ENCODE measurements around the gene HSD11B1L. TPM values are rescaled to one million over a fixed set of nuclear protein-coding genes. Genes with fewer than 3 reads are reported as not detected.

HSD11B1L gene
- total and polyA plus RNA-seq, 5 donors: 4.3 to 9.8 (median 7.1) TPM

- H3K27ac ChIP-seq (ENCODE audit: low read length): no peak overlapping the region
- peak; percentile 5 to 10 for ATAC-seq
- H3K27me3 ChIP-seq (ENCODE audit: control insufficient read depth, insufficient read depth): no peaks in the 10 kb centered on the region
- no peak overlapping the region for H3K4me3 ChIP-seq (ENCODE audit: low read length)
- peak in 1 of 3 donors; percentile 59 for DNase-seq
- 85% methylated on average over 26 of the region's 26 CpGs for WGBS
- intact Hi-C loops (cut with DNase I): no loop called here
- no peaks in the 10 kb centered on the region for H3K4me1 ChIP-seq (ENCODE audit: control insufficient read depth, insufficient read depth, low read length)
- no peaks in the 10 kb centered on the region for H3K9me3 ChIP-seq (ENCODE audit: control insufficient read depth, low read length)
Measured at GRCh38 chr19:5666921-5667610, 13.8 kb upstream of the HSD11B1L start.

- no peak for DNase-seq
- Histone ChIP-seq H3K4me3 (ENCODE audit: low read length) (no peak overlapping the region), H3K9me3 (ENCODE audit: control insufficient read depth, low read length) (no peaks in the 10 kb centered on the region), H3K27ac (ENCODE audit: low read length) (no peak overlapping the region), H3K27me3 (ENCODE audit: control insufficient read depth, insufficient read depth) (no peaks in the 10 kb centered on the region), H3K4me1 (ENCODE audit: control insufficient read depth, insufficient read depth, low read length) (no peaks in the 10 kb centered on the region)
- peak in 1 of 2 donors; percentile 7 for ATAC-seq
- intact Hi-C loops (cut with DNase I): no loop called here
- WGBS: 86% methylated on average over 22 of the region's 22 CpGs
Measured at GRCh38 chr19:5667751-5668271, 13.0 kb upstream of the HSD11B1L start.

GRCh38 chr19:5669212-5669611 is 11.6 kb upstream of the HSD11B1L start:
- no peaks in the 10 kb centered on the region for H3K4me1 ChIP-seq (ENCODE audit: control insufficient read depth, insufficient read depth, low read length)
- ATAC-seq (peak in 1 of 2 donors; percentile 9), DNase-seq (no peak)
- 81% methylated on average over 11 of the region's 11 CpGs for WGBS
- intact Hi-C loops (cut with DNase I): no loop called here
- H3K9me3 ChIP-seq (ENCODE audit: control insufficient read depth, low read length): no peaks in the 10 kb centered on the region
- H3K27me3 ChIP-seq (ENCODE audit: control insufficient read depth, insufficient read depth): no peaks in the 10 kb centered on the region
- H3K4me3 ChIP-seq (ENCODE audit: low read length): no peak overlapping the region
- no peak overlapping the region for H3K27ac ChIP-seq (ENCODE audit: low read length)

- H3K27ac ChIP-seq (ENCODE audit: low read length): no peak overlapping the region
- no peak overlapping the region for H3K4me3 ChIP-seq (ENCODE audit: low read length)
- H3K9me3 ChIP-seq (ENCODE audit: control insufficient read depth, low read length): no peaks in the 10 kb centered on the region
- H3K4me1 ChIP-seq (ENCODE audit: control insufficient read depth, insufficient read depth, low read length): peaks cover 4% of the 10 kb centered on the region
- peak in 1 of 3 donors; percentile 2 for DNase-seq
- ATAC-seq: no peak
- H3K27me3 ChIP-seq (ENCODE audit: control insufficient read depth, insufficient read depth): no peaks in the 10 kb centered on the region
- intact Hi-C loops (cut with DNase I): no loop called here
- WGBS: 97% methylated on average over 7 of the region's 7 CpGs
Measured at GRCh38 chr19:5671600-5671999, 9.2 kb upstream of the HSD11B1L start.

DNA sequence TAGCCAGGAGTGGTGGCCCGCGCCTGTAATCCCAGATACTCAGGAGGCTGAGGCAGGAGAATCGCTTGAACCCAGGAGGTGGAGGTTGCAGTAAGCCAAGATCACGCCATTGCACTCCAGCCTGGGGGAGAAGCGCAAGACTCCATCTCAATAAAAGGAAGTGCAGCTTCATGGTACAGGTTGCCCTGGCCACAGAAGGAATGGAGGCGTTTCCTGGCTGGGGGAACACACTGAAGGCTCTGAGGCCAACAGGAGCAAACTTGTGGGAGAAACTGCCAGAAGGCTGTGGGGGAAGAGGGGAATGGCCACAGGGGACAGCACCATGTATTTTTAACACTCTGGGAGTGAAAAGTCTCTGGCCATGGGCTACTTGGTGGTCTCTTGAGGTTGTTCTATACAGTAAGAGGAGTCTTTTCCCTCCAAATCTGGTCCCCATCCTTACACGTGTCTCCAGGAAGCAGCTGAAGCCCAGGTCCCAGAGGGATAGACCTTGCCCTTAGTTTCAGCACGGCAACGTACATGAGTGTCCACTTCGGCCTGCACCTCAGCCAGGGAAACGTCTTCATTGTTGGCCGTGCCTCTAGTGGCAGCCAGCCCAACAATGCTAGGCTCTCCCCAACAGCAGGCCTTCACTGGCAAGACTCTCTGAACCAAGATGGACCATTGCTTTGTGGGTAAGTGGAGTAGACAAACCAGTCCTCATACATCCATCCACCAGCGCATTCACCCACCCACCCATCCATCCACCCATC is 7.9 kb upstream of the HSD11B1L start:
- H3K9me3 ChIP-seq (ENCODE audit: control insufficient read depth, low read length): no peaks in the 10 kb centered on the region
- peak in 2 of 3 donors; percentile 6 to 16 for DNase-seq
- intact Hi-C loops (cut with DNase I): no loop called here
- no peak overlapping the region for H3K27ac ChIP-seq (ENCODE audit: low read length)
- H3K4me3 ChIP-seq (ENCODE audit: low read length): no peak overlapping the region
- H3K4me1 ChIP-seq (ENCODE audit: control insufficient read depth, insufficient read depth, low read length): peaks cover 4% of the 10 kb centered on the region
- 82% methylated on average over 13 of the region's 13 CpGs for WGBS
- no peaks in the 10 kb centered on the region for H3K27me3 ChIP-seq (ENCODE audit: control insufficient read depth, insufficient read depth)
- ATAC-seq: no peak

- DNase-seq: no peak
- no peak overlapping the region for H3K4me3 ChIP-seq (ENCODE audit: low read length)
- H3K9me3 ChIP-seq (ENCODE audit: control insufficient read depth, low read length): no peaks in the 10 kb centered on the region
- intact Hi-C loops (cut with DNase I): no loop called here
- no peak for ATAC-seq
- H3K27ac ChIP-seq (ENCODE audit: low read length): no peak overlapping the region
- H3K27me3 ChIP-seq (ENCODE audit: control insufficient read depth, insufficient read depth): no peaks in the 10 kb centered on the region
- peaks cover 4% of the 10 kb centered on the region for H3K4me1 ChIP-seq (ENCODE audit: control insufficient read depth, insufficient read depth, low read length)
- WGBS: 100% methylated on average over 1 of the region's 1 CpG
Measured at GRCh38 chr19:5673752-5674151, 7.1 kb upstream of the HSD11B1L start.

- Histone ChIP-seq H3K9me3 (ENCODE audit: control insufficient read depth, low read length) (no peaks in the 10 kb centered on the region), H3K4me1 (ENCODE audit: control insufficient read depth, insufficient read depth, low read length) (peaks cover 9% of the 10 kb centered on the region), H3K27me3 (ENCODE audit: control insufficient read depth, insufficient read depth) (no peaks in the 10 kb centered on the region), H3K4me3 (ENCODE audit: low read length) (no peak overlapping the region), H3K27ac (ENCODE audit: low read length) (no peak overlapping the region)
- WGBS: 85% methylated on average over 5 of the region's 5 CpGs
- ATAC-seq: no peak
- peak in 1 of 3 donors; percentile 9 for DNase-seq
- intact Hi-C loops (cut with DNase I): no loop called here
Measured at GRCh38 chr19:5674714-5675113, 6.1 kb upstream of the HSD11B1L start.

- Histone ChIP-seq H3K27me3 (ENCODE audit: control insufficient read depth, insufficient read depth) (no peaks in the 10 kb centered on the region), H3K9me3 (ENCODE audit: control insufficient read depth, low read length) (no peaks in the 10 kb centered on the region), H3K4me3 (ENCODE audit: low read length) (no peak overlapping the region), H3K27ac (ENCODE audit: low read length) (no peak overlapping the region), H3K4me1 (ENCODE audit: control insufficient read depth, insufficient read depth, low read length) (peaks cover 12% of the 10 kb centered on the region)
- intact Hi-C loops (cut with DNase I): no loop called here
- ATAC-seq (no peak), DNase-seq (peak in 1 of 3 donors; percentile 55)
- 65% methylated on average over 17 of the region's 17 CpGs for WGBS
Measured at GRCh38 chr19:5676105-5676771, 4.6 kb upstream of the HSD11B1L start.

- no peak for ATAC-seq
- WGBS: 64% methylated on average over 13 of the region's 13 CpGs
Measured at GRCh38 chr19:5676772-5677105, 4.1 kb upstream of the HSD11B1L start.

GRCh38 chr19:5677136-5677535 is 3.7 kb upstream of the HSD11B1L start:
- Histone ChIP-seq H3K27me3 (ENCODE audit: control insufficient read depth, insufficient read depth) (no peaks in the 10 kb centered on the region), H3K4me3 (ENCODE audit: low read length) (no peak overlapping the region), H3K9me3 (ENCODE audit: control insufficient read depth, low read length) (no peaks in the 10 kb centered on the region), H3K27ac (ENCODE audit: low read length) (no peak overlapping the region), H3K4me1 (ENCODE audit: control insufficient read depth, insufficient read depth, low read length) (peaks cover 13% of the 10 kb centered on the region)
- WGBS: 92% methylated on average over 10 of the region's 10 CpGs
- ATAC-seq (no peak), DNase-seq (peak in 1 of 3 donors; percentile 43)
- intact Hi-C loops (cut with DNase I): no loop called here

More at GRCh38 chr19:5676772-5677105, 4.1 kb upstream of the HSD11B1L start:
- Histone ChIP-seq H3K27ac (ENCODE audit: low read length) (no peak overlapping the region), H3K4me3 (ENCODE audit: low read length) (no peak overlapping the region), H3K4me1 (ENCODE audit: control insufficient read depth, insufficient read depth, low read length) (peaks cover 13% of the 10 kb centered on the region), H3K27me3 (ENCODE audit: control insufficient read depth, insufficient read depth) (no peaks in the 10 kb centered on the region), H3K9me3 (ENCODE audit: control insufficient read depth, low read length) (no peaks in the 10 kb centered on the region)
- peak in 1 of 3 donors; percentile 57 for DNase-seq
- intact Hi-C loops (cut with DNase I): no loop called here

GRCh38 chr19:5677580-5677979 is 3.2 kb upstream of the HSD11B1L start:
- Histone ChIP-seq H3K4me1 (ENCODE audit: control insufficient read depth, insufficient read depth, low read length) (peaks cover 13% of the 10 kb centered on the region), H3K27me3 (ENCODE audit: control insufficient read depth, insufficient read depth) (no peaks in the 10 kb centered on the region), H3K27ac (ENCODE audit: low read length) (no peak overlapping the region), H3K4me3 (ENCODE audit: low read length) (no peak overlapping the region), H3K9me3 (ENCODE audit: control insufficient read depth, low read length) (no peaks in the 10 kb centered on the region)
- WGBS: 88% methylated on average over 9 of the region's 9 CpGs
- intact Hi-C loops (cut with DNase I): no loop called here
- DNase-seq (peak in 1 of 3 donors; percentile 51), ATAC-seq (no peak)

All from right cardiac atrium (tissue), 5 donors.